Neural progenitor cell (in vitro differentiated cells): ENCODE results near the gene ANKRD11. TPM values are rescaled to one million over a fixed set of nuclear protein-coding genes. Genes with fewer than 3 reads are reported as not detected.
"Not testable (repeated sequence)": the region's sequence is repeated elsewhere in the genome, so short reads cannot be mapped to it uniquely, and the experiment has no call there.

Source experiments
- DNase-seq: peaks from one replicate; pipeline ENCODE4 v3.0.0-alpha.2; 2016; ENCODE audit warnings: low spot score
- H2AFZ ChIP-seq: fragments of 200-600 bp; sonication (generic); replicated peaks from 2 replicates; pipeline ENCODE4 v1.6.1; 2016; ENCODE audit warnings: antibody characterized with exemption
- H3F3A ChIP-seq: fragments of 200-600 bp; sonication (generic); 2 replicates; pipeline ENCODE4 v1.6.1; 2016; ENCODE audit warnings: antibody characterized with exemption, low read depth
- H3K27ac ChIP-seq: fragments of 200-600 bp; sonication (generic); 2 replicates; pipeline ENCODE4 v1.5.1; 2016; ENCODE audit warnings: mild to moderate bottlenecking
- H3K27me3 ChIP-seq: fragments of 200-600 bp; sonication (generic); 2 replicates; pipeline ENCODE4 v1.6.1; 2016; ENCODE audit warnings: mild to moderate bottlenecking, moderate library complexity
- H3K36me3 ChIP-seq: fragments of 200-600 bp; sonication (generic); 2 replicates; pipeline ENCODE4 v1.5.1; 2016
- H3K4me1 ChIP-seq: fragments of 200-600 bp; sonication (generic); 2 replicates; pipeline ENCODE4 v1.6.1; 2016; ENCODE audit warnings: mixed run types
- H3K4me2 ChIP-seq: fragments of 200-600 bp; sonication (generic); 2 replicates; pipeline ENCODE4 v1.6.1; 2016
- H3K4me3 ChIP-seq: fragments of 200-600 bp; sonication (generic); 2 replicates; pipeline ENCODE4 v1.5.1; 2016
- H3K79me2 ChIP-seq: fragments of 200-600 bp; sonication (generic); 2 replicates; pipeline ENCODE4 v1.6.1; 2016; ENCODE audit warnings: low read depth
- H3K9ac ChIP-seq: fragments of 200-600 bp; sonication (generic); 2 replicates; pipeline ENCODE4 v1.6.1; 2016
- H3K9me3 ChIP-seq: fragments of 200-600 bp; sonication (generic); 2 replicates; pipeline ENCODE4 v1.5.1; 2016; ENCODE audit warnings: low read depth
- H4K20me1 ChIP-seq: fragments of 200-600 bp; sonication (generic); 2 replicates; pipeline ENCODE4 v1.6.1; 2016; ENCODE audit warnings: low read depth
- H3K27ac Mint-ChIP-seq: 3 replicates; pipeline ENCODE4 v1.8.0; 2021; ENCODE audit warnings: mixed read lengths
- H3K27me3 Mint-ChIP-seq: 2 replicates; pipeline ENCODE4 v1.8.0; 2022; ENCODE audit warnings: low read depth, mild to moderate bottlenecking, inconsistent platforms, moderate library complexity, mixed read lengths; ENCODE audit not compliant: insufficient read depth
- H3K36me3 Mint-ChIP-seq: 3 replicates; pipeline ENCODE4 v1.8.0; 2021; ENCODE audit warnings: mixed read lengths
- H3K4me1 Mint-ChIP-seq: 3 replicates; pipeline ENCODE4 v1.8.0; 2021; ENCODE audit warnings: mixed read lengths
- H3K4me3 Mint-ChIP-seq: 3 replicates; pipeline ENCODE4 v1.8.0; 2021; ENCODE audit warnings: mild to moderate bottlenecking, moderate library complexity, mixed read lengths
- H3K9me3 Mint-ChIP-seq: 3 replicates; pipeline ENCODE4 v1.8.0; 2020; ENCODE audit warnings: mixed read lengths
- CTCF ChIP-seq: fragments of 200-600 bp; sonication (generic); IDR thresholded peaks from 2 replicates; pipeline ENCODE4 v1.5.1; 2017; ENCODE audit warnings: antibody characterized with exemption, mild to moderate bottlenecking
- EZH2 ChIP-seq: fragments of 200-600 bp; sonication (generic); IDR thresholded peaks from 2 replicates; pipeline ENCODE4 v1.6.1; 2017; ENCODE audit warnings: antibody characterized with exemption, mild to moderate bottlenecking, moderate library complexity
- EZH2phosphoT487 ChIP-seq: fragments of 200-600 bp; sonication (generic); IDR thresholded peaks from 2 replicates; pipeline ENCODE4 v1.6.1; 2017; ENCODE audit warnings: antibody characterized with exemption
- total RNA-seq: library from RNA; depleted of rRNA; stranded (reverse); fragments of >200 nt; gene quantifications from 2 replicates; pipeline ENCODE4 v1.2.3, GENCODE V29; 2015; ENCODE audit warnings: low replicate concordance

ANKRD11 gene
- total RNA-seq, 1 donor from 2014 or later: 47.3 TPM

GRCh38 chr16:89265647-89266046 is 224.7 kb downstream of the ANKRD11 start:
- Histone ChIP-seq H3F3A (no peaks in the 10 kb centered on the region), H3K9ac (no peak overlapping the region), H3K36me3 (no peaks in the 10 kb centered on the region), H3K27me3 (no peaks in the 10 kb centered on the region), H3K79me2 (no peaks in the 10 kb centered on the region), H3K27ac (no peak overlapping the region), H3K4me2 (no peak overlapping the region), H4K20me1 (no peaks in the 10 kb centered on the region), H3K9me3 (no peaks in the 10 kb centered on the region), H3K4me3 (no peak overlapping the region), H3K4me1 (no peaks in the 10 kb centered on the region), H2AFZ (no peak overlapping the region)
- Mint-ChIP-seq H3K36me3 (peaks cover 5% of the 10 kb centered on the region), H3K4me3 (no peak overlapping the region), H3K9me3 (no peaks in the 10 kb centered on the region), H3K27ac (no peak overlapping the region), H3K4me1 (no peaks in the 10 kb centered on the region), H3K27me3 (no peaks in the 10 kb centered on the region)
- TF ChIP-seq EZH2 (no peak), EZH2phosphoT487 (no peak), CTCF (no peak)
- DNase-seq: no peak

GRCh38 chr16:89264800-89265550 is 225.4 kb downstream of the ANKRD11 start:
- Mint-ChIP-seq H3K4me3 (no peak overlapping the region), H3K36me3 (peaks cover 5% of the 10 kb centered on the region), H3K4me1 (no peaks in the 10 kb centered on the region), H3K27ac (peak overlapping the region; percentile 50), H3K27me3 (peaks cover 1% of the 10 kb centered on the region), H3K9me3 (no peaks in the 10 kb centered on the region)
- no peak for DNase-seq
- Histone ChIP-seq H4K20me1 (no peaks in the 10 kb centered on the region), H3K4me2 (no peak overlapping the region), H3K4me1 (no peaks in the 10 kb centered on the region), H3K27ac (no peak overlapping the region), H3K27me3 (no peaks in the 10 kb centered on the region), H3K36me3 (no peaks in the 10 kb centered on the region), H2AFZ (no peak overlapping the region), H3K79me2 (no peaks in the 10 kb centered on the region), H3K9me3 (no peaks in the 10 kb centered on the region), H3F3A (no peaks in the 10 kb centered on the region), H3K9ac (no peak overlapping the region), H3K4me3 (no peak overlapping the region)
- TF ChIP-seq EZH2phosphoT487 (no peak), CTCF (no peak), EZH2 (no peak)

GRCh38 chr16:89261691-89262563 is 228.4 kb downstream of the ANKRD11 start:
- H3K4me3 ChIP-seq: no peak overlapping the region
- H3K9me3 Mint-ChIP-seq: peaks cover 4% of the 10 kb centered on the region
- no peak overlapping the region for H2AFZ ChIP-seq
- H3F3A ChIP-seq: peaks cover 5% of the 10 kb centered on the region
- H3K27me3 ChIP-seq: peaks cover 15% of the 10 kb centered on the region
- peaks cover 3% of the 10 kb centered on the region for H3K4me1 Mint-ChIP-seq
- H3K9ac ChIP-seq: no peak overlapping the region
- peaks cover 6% of the 10 kb centered on the region for H3K36me3 Mint-ChIP-seq
- TF ChIP-seq EZH2phosphoT487: no peak
- no peak for TF ChIP-seq EZH2
- TF ChIP-seq CTCF: no peak
- H3K27ac ChIP-seq: no peak overlapping the region
- H3K27me3 Mint-ChIP-seq: peaks cover 11% of the 10 kb centered on the region
- no peaks in the 10 kb centered on the region for H3K9me3 ChIP-seq
- H3K36me3 ChIP-seq: no peaks in the 10 kb centered on the region
- no peak overlapping the region for H3K4me2 ChIP-seq
- no peaks in the 10 kb centered on the region for H3K79me2 ChIP-seq
- DNase-seq: no peak
- no peak overlapping the region for H3K4me3 Mint-ChIP-seq
- no peak overlapping the region for H3K27ac Mint-ChIP-seq
- H3K4me1 ChIP-seq: no peaks in the 10 kb centered on the region
- H4K20me1 ChIP-seq: no peaks in the 10 kb centered on the region

- not testable (repeated sequence) for H3K4me3 ChIP-seq, H3K36me3 Mint-ChIP-seq, H3F3A ChIP-seq, H3K9me3 Mint-ChIP-seq, H3K9me3 ChIP-seq, H3K9ac ChIP-seq, H3K27ac Mint-ChIP-seq, H3K4me1 Mint-ChIP-seq, H3K4me3 Mint-ChIP-seq, H3K36me3 ChIP-seq, H3K4me1 ChIP-seq, H2AFZ ChIP-seq, H3K4me2 ChIP-seq, H3K27ac ChIP-seq, H3K79me2 ChIP-seq, H4K20me1 ChIP-seq, DNase-seq
- peaks cover 11% of the 10 kb centered on the region for H3K27me3 Mint-ChIP-seq
- H3K27me3 ChIP-seq: peaks cover 28% of the 10 kb centered on the region
Observed at GRCh38 chr16:89259901-89260300, 230.5 kb downstream of the ANKRD11 start.
